Stimulated activated CD8-positive, alpha-beta memory T cell treated with anti-CD3 and anti-CD28 coated beads, Interleukin-12 subunit alpha, Interleukin-12 subunit beta, amount 100 ng/mL, for 4 hours (primary cell): ENCODE results near the gene STARD5.

Experiments
- DNase-seq: peaks from one replicate; pipeline ENCODE4 v3.0.0-alpha.2; 2020; ENCODE audit warnings: low read depth

The STARD5 gene

GRCh38 chr15:81311752-81312464 is 12.0 kb downstream of the STARD5 start:
- no peak for DNase-seq

- no peak for DNase-seq
These were observed 13.5 kb downstream of the STARD5 start for GRCh38 chr15:81310480-81310879.

DNA sequence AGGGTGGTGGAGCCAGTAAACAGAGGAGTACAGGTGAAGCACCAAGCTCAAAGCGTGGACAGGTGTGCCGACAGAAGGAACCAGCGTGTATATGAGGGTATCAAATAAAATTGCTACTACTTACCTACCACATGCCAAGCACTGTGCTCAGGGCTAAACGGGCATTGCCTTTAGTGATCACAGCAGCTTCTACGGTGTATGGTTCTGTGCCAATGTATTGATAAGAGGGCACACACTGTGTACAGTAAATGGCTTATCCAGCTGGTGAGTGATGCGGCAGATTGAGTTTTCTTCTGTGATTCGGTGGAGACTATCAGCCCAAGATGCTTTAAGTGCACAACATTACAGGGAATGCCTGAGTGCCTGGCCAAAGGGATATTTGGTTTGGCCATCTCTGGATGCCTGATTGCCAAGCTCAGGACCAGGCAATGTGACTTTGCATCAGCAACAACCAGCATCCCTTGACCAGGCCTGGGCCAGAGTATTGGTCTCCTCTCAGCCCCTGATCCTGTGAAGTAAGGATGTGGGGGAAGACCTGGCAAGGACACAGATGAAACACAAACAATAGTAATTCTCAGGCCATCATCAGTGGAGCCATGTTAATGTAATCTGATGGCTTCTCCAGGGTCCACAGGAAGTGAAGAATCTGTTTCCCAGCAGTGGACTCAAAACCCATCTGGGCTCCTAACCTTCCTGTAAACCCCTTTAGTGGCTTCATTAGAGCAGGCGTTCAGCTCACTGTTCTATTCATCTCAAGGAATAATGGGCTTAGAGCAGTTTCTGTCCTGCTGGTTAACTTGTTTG is 14.1 kb downstream of the STARD5 start:
- no peak for DNase-seq

- no peak for DNase-seq
These were observed 15.7 kb downstream of the STARD5 start for GRCh38 chr15:81308260-81308659.

DNA sequence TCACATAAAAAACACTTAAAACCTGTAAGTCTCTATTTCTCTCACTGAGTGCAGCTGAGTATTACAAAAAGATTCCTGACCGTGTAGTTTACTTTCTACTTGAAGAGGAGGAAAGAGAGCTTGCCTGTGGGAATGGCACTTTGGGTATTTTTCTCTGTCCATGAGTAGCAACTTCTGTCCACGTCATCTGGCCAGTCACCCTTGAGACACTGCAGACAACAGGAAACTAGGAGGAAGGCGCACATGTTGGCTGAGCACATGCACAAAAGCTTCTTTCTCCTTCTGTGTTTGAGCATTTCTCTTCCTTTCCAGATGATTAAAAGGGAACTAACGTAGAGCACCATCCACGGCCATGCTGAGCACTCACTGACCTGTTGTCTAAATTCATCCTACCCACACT is 19.7 kb downstream of the STARD5 start:
- no peak for DNase-seq

DNA sequence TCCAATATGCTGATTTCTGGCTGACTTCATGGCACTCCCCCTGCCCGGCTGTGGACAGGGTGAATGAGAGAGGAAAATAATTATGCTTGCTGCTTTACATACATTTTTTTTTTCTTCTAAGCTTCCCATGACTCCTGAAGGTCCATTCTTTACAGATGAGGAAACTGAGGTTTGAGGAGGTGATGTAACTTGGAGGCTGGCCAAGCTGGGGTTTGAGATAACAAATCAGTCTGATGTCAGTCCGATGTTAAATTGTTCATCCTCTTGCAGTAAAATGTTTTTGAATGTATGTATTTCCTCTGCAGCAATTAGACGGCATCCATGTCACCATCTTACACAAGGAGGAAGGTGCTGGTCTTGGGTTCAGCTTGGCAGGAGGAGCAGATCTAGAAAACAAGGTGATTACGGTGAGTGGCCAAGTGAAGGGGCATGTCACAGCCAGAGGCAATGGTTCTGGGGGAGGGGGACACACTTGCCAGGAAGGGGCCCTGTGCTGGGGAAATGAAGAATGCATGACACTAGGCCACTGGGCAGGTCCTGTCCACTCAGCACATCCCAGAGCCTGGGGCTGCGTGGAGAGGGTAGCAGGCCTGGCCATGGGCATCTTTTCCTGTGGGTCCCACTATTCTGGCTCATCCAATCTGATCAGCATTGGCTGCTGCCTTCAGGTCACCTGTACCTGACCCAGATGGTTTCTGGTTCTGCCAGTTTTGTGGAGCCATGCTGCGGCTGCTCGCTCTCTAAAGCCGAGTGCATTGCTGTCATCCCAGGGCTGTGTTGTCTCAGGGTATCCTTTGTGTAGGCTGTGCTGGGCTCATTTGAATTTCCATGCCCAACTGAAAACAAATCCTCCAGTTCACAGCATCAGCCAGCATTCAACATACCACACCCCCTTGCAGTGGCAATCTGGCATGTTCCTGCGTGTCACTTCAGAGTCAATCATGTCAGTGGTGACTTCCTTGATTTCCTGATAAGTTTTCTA is 20.4 kb downstream of the STARD5 start:
- no peak for DNase-seq

GRCh38 chr15:81302701-81303109 is 21.2 kb downstream of the STARD5 start:
- DNase-seq: no peak

DNA sequence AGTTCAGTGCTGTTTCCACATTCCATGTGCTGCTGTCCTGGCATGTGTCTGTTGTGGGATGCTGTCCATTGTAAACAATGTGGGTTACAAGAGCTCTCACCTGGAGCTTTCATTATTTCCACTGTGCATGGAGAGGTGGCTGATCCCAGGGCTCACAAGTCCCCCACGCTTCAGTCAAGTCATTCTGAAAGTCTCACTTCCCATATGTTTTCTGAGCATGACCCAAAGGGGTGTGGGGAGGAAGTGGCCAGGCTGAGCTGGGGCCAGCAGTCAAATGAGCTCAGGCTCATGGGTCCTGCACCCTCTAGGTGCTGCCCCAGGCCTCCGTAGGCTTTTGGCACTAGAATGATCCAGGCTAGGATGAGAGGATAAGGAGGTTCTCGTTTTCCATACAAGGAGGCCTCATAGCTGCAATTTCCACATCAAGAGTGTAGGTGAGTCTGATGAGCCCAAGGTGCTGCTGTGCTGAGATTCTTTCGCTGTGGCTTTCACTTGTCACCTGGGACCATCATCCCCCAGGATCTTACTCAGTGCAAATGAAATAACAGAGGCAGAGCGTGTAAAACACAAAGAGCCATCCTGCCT is 22.0 kb downstream of the STARD5 start:
- no peak for DNase-seq

- no peak for DNase-seq
These were observed 22.6 kb downstream of the STARD5 start for GRCh38 chr15:81301385-81301784.

- DNase-seq: no peak
These were observed 24.2 kb downstream of the STARD5 start for GRCh38 chr15:81299630-81300273.

DNA sequence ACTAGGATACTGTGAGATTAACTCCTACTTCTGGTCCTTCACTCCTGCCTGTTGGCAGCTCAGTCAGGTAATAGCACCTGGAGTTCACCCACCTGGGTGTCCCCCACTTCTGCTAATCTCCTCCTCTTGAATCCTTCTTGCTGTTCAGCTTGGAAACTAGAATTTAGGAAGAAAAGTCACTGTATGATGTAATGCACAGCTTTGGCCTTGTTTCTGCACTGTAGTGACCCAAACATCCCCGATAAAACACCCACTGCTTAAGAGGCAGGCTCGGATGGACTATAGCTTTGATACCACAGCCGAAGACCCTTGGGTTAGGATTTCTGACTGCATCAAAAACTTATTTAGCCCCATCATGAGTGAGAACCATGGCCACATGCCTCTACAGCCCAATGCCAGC is 24.8 kb downstream of the STARD5 start:
- no peak for DNase-seq

- DNase-seq: no peak
These were observed 25.3 kb downstream of the STARD5 start for GRCh38 chr15:81298611-81299010.

DNA sequence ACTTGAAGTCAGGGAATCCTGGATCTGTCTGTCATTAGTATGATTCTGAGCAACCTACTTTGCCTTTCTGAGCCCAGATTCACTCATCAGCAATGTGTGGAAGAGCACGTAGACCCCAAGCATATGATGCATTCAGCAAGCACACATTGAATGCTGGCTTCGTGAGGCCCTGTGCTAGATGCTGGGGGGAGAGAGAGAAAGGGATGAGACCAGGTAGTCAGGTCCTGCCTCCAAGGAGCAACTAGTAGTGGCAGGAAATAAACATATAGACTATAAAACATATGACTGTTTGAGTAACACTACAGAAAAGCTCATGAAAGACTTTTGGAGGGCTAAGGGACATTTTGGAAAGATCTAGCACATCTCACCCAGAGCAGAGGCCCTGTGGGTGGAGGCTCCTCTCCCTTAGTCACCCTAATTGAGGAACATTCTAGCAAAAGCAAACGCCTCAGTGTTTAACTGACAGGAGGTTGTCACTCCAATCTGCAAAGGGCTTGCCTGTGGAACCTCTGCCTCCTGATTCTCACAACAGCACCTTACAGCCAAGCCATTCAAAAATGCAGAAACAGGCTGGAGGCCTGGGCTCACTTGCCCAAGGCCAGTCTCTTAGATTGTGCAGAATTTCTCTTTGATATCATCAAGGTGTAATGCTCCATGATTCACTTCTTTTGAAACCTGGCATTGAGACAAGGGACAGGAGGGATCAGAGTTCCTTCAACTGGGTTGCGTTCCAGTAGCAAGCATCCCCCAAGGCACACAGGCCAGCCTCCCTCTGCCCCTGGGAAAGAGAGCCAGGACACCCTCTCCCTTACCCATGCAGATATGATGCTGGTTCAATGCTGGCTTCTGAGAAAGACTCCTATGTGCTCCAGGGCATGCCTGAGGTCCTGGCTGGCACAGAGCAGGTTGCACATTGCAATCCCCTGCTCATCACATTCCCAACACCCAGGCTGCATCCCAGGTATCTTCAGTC is 26.1 kb downstream of the STARD5 start:
- DNase-seq: no peak

- DNase-seq: no peak
These were observed 26.8 kb downstream of the STARD5 start for GRCh38 chr15:81297147-81297572.

DNA sequence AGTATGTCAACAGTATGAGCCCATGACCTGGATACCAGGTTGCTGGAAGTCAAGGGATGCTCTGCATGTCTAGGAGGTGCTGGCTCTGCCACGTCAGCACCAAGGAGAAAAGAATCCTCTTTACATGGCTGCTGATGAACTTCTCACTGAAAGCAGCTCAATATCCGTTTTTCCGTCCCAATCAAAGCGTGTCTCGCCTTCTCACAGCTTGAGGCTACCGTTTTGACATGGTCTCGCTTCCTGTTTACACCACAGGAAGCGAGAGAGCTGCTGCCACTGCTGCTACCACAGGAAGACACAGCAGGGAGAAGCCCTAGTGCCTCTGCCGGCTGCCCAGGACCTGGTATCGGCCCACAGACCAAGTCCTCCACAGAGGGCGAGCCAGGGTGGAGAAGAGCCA is 27.3 kb downstream of the STARD5 start:
- DNase-seq: peak; percentile 47

GRCh38 chr15:81296186-81296585 is 27.8 kb downstream of the STARD5 start:
- DNase-seq: no peak

GRCh38 chr15:81295486-81296121 is 28.3 kb downstream of the STARD5 start:
- no peak for DNase-seq

- DNase-seq: no peak
These were observed 29.4 kb downstream of the STARD5 start for GRCh38 chr15:81294516-81294880.

DNA sequence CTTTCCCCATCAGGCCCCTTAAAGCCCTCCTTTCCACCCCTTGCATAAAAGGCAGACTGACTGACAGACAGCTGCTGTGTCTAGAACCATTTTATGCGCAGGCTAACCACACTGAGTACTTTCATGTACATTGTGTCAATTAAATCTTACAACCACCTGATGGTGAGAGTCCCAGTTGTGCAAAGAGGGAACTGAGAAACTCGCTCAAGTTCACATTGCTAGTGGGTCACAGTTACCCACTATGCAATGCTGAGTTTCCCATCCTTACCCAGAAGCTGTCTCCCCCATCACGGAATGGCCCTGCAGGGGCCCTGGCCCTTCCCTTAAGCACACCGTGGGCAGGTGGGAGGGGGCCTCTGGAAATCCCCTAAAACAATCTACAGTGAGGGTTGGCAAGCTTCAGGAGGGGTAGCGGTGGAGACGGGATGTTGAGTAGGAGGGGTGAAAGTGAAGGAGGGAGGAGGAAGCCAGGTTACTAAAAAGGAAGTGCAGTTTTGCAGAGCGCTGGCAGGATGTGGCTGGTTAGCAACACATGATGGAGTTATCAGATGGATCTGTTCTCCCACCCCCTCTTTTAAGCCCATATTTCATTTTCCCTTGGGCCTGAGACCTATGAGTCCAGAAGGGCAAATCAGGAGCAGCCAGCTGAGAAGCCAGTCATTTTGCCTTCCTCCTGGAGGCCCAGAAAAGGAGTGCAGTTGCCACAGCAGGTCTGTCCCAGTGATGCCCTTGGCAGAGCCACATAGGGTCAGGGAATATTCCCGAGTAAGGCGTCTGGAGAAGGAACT is 30.0 kb downstream of the STARD5 start:
- DNase-seq: peak; percentile 59
